ENCODE measurements around the gene VPS13D.

VPS13D gene

GRCh38 chr1:12353981-12354380 lies 124.2 kb downstream of the VPS13D start:
- TF ChIP-seq HDGF (IDR thresholded peaks at IDR 0.05; ENCODE audit: borderline replicate concordance) = no peak
- POLR2A ChIA-PET = no interaction called here
- DNase-seq (ENCODE audit: extremely low spot score) = no peak
- CTCF ChIA-PET = no interaction called here

DNA sequence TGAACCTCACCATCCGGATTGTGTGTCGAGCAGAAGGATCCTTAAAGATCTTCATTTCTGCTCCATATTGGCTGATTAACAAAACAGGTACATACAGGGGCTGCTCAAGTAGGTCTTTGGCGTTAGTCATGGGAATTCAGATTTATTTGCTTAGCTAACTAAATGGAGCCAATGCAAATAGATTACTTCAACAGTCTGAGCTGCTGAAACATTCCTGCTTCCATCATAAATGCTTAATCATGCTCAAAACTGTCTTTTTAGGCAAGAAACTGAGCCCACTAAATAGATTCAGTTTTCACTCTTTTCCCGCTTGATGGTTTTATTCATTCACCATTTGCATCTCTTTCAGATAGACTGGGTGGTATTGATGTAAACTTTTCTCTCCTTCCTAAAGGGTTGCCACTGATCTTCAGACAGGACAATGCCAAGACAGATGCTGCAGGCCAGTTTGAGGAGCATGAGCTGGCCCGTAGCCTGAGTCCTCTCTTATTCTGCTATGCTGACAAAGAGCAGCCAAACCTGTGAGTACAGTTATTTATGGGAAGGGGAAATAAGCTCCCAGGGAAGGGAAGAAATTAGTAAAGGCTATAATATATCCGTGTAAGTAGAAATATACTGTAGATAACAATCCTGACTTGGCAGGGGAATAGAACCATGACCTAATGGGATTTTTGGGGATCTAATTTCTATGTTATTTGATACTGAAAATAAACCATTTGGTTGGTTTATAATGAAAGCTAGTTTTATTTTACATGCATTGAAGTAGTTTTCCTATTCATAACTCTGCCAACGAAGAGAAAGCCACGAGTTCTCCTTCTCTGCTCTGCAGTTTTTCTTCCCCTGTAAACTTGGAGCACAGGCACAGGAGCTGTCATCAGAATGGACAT lies 126.4 kb downstream of the VPS13D start:
- no peak for DNase-seq (ENCODE audit: extremely low spot score)
- ChIA-PET POLR2A (no interaction called here), CTCF (interaction anchor here (0.8 kb wide), 2 partner anchors 9 to 17 kb away, joined by 3 to 5 read pairs; no protein-coding TSS in a partner anchor)
- TF ChIP-seq ARNT (IDR thresholded peaks at IDR 0.05) = no peak

DNA sequence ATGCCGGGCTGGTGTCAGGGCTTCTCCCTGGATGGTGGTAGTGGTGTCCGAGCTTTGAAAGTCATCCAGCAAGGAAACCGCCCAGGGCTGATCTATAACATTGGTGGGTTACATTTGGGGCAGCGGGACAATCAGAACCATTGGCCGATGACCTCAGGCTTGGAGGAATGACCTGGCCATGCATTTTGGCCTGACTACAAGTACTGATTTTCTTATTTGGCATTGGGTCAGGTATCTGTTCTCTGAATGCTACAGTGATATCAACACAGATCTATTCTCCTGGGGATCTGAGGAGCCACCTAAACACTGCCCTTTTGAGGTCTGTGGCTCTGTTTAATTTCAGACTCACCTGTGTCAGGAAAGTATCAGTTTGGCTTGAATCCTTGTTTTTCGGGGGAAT lies 128.7 kb downstream of the VPS13D start:
- no peak for DNase-seq (ENCODE audit: extremely low spot score)
- CTCF ChIA-PET = no interaction called here
- TF ChIP-seq SP1 (IDR thresholded peaks at IDR 0.05) = no peak
- no peak for TF ChIP-seq ZNF384 (IDR thresholded peaks at IDR 0.05)
- TF ChIP-seq, protein P1, sequence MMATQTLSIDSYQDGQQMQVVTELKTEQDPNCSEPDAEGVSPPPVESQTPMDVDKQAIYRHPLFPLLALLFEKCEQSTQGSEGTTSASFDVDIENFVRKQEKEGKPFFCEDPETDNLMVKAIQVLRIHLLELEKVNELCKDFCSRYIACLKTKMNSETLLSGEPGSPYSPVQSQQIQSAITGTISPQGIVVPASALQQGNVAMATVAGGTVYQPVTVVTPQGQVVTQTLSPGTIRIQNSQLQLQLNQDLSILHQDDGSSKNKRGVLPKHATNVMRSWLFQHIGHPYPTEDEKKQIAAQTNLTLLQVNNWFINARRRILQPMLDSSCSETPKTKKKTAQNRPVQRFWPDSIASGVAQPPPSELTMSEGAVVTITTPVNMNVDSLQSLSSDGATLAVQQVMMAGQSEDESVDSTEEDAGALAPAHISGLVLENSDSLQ (IDR thresholded peaks at IDR 0.05) = no peak
- TF ChIP-seq ARNT (IDR thresholded peaks at IDR 0.05) = no peak
- no peak for TF ChIP-seq ELF4 (IDR thresholded peaks at IDR 0.05)
- no peak for TF ChIP-seq CTBP1 (IDR thresholded peaks at IDR 0.05; ENCODE audit: borderline replicate concordance)
- no peak for TF ChIP-seq NFRKB (IDR thresholded peaks at IDR 0.05)
- no peak for TF ChIP-seq BHLHE40 (IDR thresholded peaks at IDR 0.05; ENCODE audit: borderline replicate concordance)
- no peak for TF ChIP-seq FOXM1 (IDR thresholded peaks at IDR 0.05; ENCODE audit: borderline replicate concordance)
- TF ChIP-seq L3MBTL2 (conservative IDR thresholded peaks at IDR 0.05) = no peak
- TF ChIP-seq HDGF (IDR thresholded peaks at IDR 0.05; ENCODE audit: borderline replicate concordance) = no peak
- no peak for TF ChIP-seq FOXK2 (IDR thresholded peaks at IDR 0.05)
- no peak for TF ChIP-seq SUZ12 (IDR thresholded peaks at IDR 0.05)
- no peak for TF ChIP-seq LEF1 (IDR thresholded peaks at IDR 0.05; ENCODE audit: borderline replicate concordance)
- POLR2A ChIA-PET = no interaction called here

DNA sequence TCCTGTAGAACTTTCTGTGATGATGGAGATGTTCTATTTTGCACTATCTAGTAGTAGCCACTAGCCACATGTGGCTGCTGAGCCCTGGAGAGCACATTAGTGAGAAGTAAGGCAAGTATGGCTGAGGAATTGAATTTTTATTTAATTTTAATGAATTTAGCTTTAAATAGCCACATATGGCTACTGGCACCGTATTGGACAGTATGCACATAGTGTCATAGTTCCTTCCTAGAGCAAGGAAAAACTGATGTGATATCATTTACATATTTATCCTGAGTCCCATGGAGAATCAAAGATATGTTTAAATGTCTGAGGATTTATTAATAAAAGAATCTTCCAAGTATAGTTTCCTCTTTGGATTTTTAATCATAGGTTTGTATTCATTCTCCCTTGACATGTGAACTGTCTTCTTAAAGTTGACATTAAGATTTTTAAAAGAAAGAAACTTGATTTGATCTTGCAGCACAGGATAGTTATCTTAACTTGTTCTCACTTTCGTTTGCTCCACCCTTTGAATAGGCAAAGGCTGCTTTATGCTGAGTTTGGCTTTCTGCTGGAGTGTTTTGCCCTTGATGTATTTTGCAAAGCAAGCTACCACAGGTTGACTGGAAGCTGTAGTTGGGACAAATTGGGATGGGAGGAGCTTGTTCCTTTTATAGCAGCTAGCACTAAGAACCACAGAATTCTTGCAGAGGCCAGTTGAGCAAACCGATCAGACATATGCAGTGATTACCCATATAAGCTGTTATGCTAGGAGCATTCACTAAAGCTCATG lies 129.7 kb downstream of the VPS13D start:
- ChIA-PET POLR2A (no interaction called here), CTCF (no interaction called here)
- DNase-seq (ENCODE audit: extremely low spot score) = no peak
- TF ChIP-seq TARDBP (IDR thresholded peaks at IDR 0.05) (no peak), FOXA1 (IDR thresholded peaks at IDR 0.05) (no peak), SUZ12 (IDR thresholded peaks at IDR 0.05) (no peak), SP1 (IDR thresholded peaks at IDR 0.05) (no peak), FOXK2 (IDR thresholded peaks at IDR 0.05) (no peak), LEF1 (IDR thresholded peaks at IDR 0.05; ENCODE audit: borderline replicate concordance) (no peak), NFRKB (IDR thresholded peaks at IDR 0.05) (no peak), BHLHE40 (IDR thresholded peaks at IDR 0.05; ENCODE audit: borderline replicate concordance) (no peak), ELF4 (IDR thresholded peaks at IDR 0.05) (no peak), FOXM1 (IDR thresholded peaks at IDR 0.05; ENCODE audit: borderline replicate concordance) (no peak), ZNF384 (IDR thresholded peaks at IDR 0.05) (no peak), HDGF (IDR thresholded peaks at IDR 0.05; ENCODE audit: borderline replicate concordance) (no peak), L3MBTL2 (conservative IDR thresholded peaks at IDR 0.05) (no peak), ARNT (IDR thresholded peaks at IDR 0.05) (no peak), CTBP1 (IDR thresholded peaks at IDR 0.05; ENCODE audit: borderline replicate concordance) (no peak)
- TF ChIP-seq, protein P1 (IDR thresholded peaks at IDR 0.05) = no peak

DNA sequence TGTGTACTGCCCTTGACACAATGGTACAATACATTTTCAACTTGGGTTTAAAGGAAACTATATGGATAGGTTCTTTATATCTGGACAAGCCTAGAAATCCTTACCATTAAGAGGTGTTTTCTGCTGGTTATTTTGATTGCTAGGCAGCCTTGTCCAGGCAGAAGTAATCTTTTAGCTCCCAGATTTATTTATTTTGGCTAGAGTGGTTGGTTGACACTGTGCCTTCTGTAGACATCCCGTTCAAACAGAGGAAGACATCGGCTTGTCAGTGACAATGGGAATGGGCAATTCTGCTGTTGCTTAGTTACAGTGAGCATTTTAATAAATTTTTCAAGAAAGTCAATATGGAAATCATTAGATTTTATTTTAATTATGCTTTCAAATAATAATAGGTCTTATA lies 138.8 kb downstream of the VPS13D start:
- TF ChIP-seq FOXA1 (IDR thresholded peaks at IDR 0.05) (no peak), CTBP1 (IDR thresholded peaks at IDR 0.05; ENCODE audit: borderline replicate concordance) (no peak), TARDBP (IDR thresholded peaks at IDR 0.05) (no peak)
- DNase-seq (ENCODE audit: extremely low spot score) = no peak
- CTCF ChIA-PET = no interaction called here
- POLR2A ChIA-PET = no interaction called here

GRCh38 chr1:12369258-12369657 lies 139.4 kb downstream of the VPS13D start:
- ChIA-PET POLR2A (no interaction called here), CTCF (no interaction called here)
- no peak for TF ChIP-seq CTBP1 (IDR thresholded peaks at IDR 0.05; ENCODE audit: borderline replicate concordance)
- TF ChIP-seq FOXA1 (IDR thresholded peaks at IDR 0.05) = no peak
- no peak for TF ChIP-seq SP1 (IDR thresholded peaks at IDR 0.05)
- TF ChIP-seq FOXK2 (IDR thresholded peaks at IDR 0.05) = no peak
- TF ChIP-seq HDGF (IDR thresholded peaks at IDR 0.05; ENCODE audit: borderline replicate concordance) = no peak
- TF ChIP-seq BHLHE40 (IDR thresholded peaks at IDR 0.05; ENCODE audit: borderline replicate concordance) = no peak
- TF ChIP-seq FOXM1 (IDR thresholded peaks at IDR 0.05; ENCODE audit: borderline replicate concordance) = no peak
- no peak for TF ChIP-seq LEF1 (IDR thresholded peaks at IDR 0.05; ENCODE audit: borderline replicate concordance)
- no peak for TF ChIP-seq TARDBP (IDR thresholded peaks at IDR 0.05)
- TF ChIP-seq SUZ12 (IDR thresholded peaks at IDR 0.05) = no peak
- DNase-seq (ENCODE audit: extremely low spot score) = no peak
